GM19025 (cell line): ENCODE results near the gene GSTT2.
"Not testable (repeated sequence)": the region's sequence is repeated elsewhere in the genome, so short reads cannot be mapped to it uniquely, and the experiment has no call there.

Experiments used
- ATAC-seq: cut with Tn5 transposase; IDR thresholded peaks from one replicate; pipeline ENCODE4 v1.9.1; 2021; ENCODE audit warnings: mild to moderate bottlenecking, low read depth, moderate library complexity; ENCODE audit not compliant: unreplicated experiment

Gene GSTT2

GRCh38 chr22:23979557-23980240 lies at the start of gene GSTT2:
Gene GSTT2, plus strand, starts transcription at chr22:23980134.
- not testable (repeated sequence) for ATAC-seq

GRCh38 chr22:23938328-23939016 lies 41.5 kb upstream of the GSTT2 start:
- ATAC-seq: no peak

GRCh38 chr22:23939017-23939357 lies 40.9 kb upstream of the GSTT2 start:
- ATAC-seq: no peak

- ATAC-seq: not testable (repeated sequence)
Observed at GRCh38 chr22:23940166-23940565, 39.8 kb upstream of the GSTT2 start.

- ATAC-seq: not testable (repeated sequence)
Observed at GRCh38 chr22:23947391-23947790, 32.5 kb upstream of the GSTT2 start.

GRCh38 chr22:23949764-23950163 lies 30.2 kb upstream of the GSTT2 start:
- not testable (repeated sequence) for ATAC-seq

GRCh38 chr22:23951383-23951782 lies 28.6 kb upstream of the GSTT2 start:
- not testable (repeated sequence) for ATAC-seq

GRCh38 chr22:23952794-23953405 lies 27.0 kb upstream of the GSTT2 start:
- not testable (repeated sequence) for ATAC-seq

- ATAC-seq: not testable (repeated sequence)
Observed at GRCh38 chr22:23953485-23953884, 26.4 kb upstream of the GSTT2 start.

GRCh38 chr22:23954193-23954990 lies 25.5 kb upstream of the GSTT2 start:
- not testable (repeated sequence) for ATAC-seq

GRCh38 chr22:23954991-23955305 lies 25.0 kb upstream of the GSTT2 start:
- ATAC-seq: not testable (repeated sequence)

GRCh38 chr22:23955886-23956285 lies 24.0 kb upstream of the GSTT2 start:
- ATAC-seq: not testable (repeated sequence)

- ATAC-seq: not testable (repeated sequence)
Observed at GRCh38 chr22:23956301-23956900, 23.5 kb upstream of the GSTT2 start.

- ATAC-seq: not testable (repeated sequence)
Observed at GRCh38 chr22:23961084-23961771, 18.7 kb upstream of the GSTT2 start, which contains the start of gene GSTT2B. Gene GSTT2B, minus strand, starts transcription at chr22:23961195. Its CDS starts 64 bp downstream, at chr22:23961131.

GRCh38 chr22:23966094-23966493 lies 13.8 kb upstream of the GSTT2 start:
- ATAC-seq: not testable (repeated sequence)

- peak; percentile 92 for ATAC-seq
Observed at GRCh38 chr22:23966568-23966967, 13.4 kb upstream of the GSTT2 start, which contains the start of gene DDTL. Gene DDTL, plus strand, starts transcription at chr22:23966888. Its CDS starts 27 bp downstream, at chr22:23966915.

- ATAC-seq: no peak
Observed at GRCh38 chr22:23969071-23969470, 10.9 kb upstream of the GSTT2 start.

GRCh38 chr22:23970201-23970641 lies 9.7 kb upstream of the GSTT2 start:
- ATAC-seq: no peak

- ATAC-seq: no peak
Observed at GRCh38 chr22:23970816-23971486, 9.0 kb upstream of the GSTT2 start.
